RWPE2 (cell line): ENCODE data around the gene CTBP1.
A peak's percentile ranks its signal among the peaks of the same experiment; 100 is the strongest.

ENCODE experiments used
- ATAC-seq: fragments of 200-7000 bp; cut with Tn5 transposase; 3 replicates; pipeline ENCODE4 v1.9.1; 2021; ENCODE audit warnings: low read depth
- DNase-seq: peaks from one replicate; pipeline ENCODE4 v3.0.0-alpha.2; 2020; ENCODE audit warnings: low spot score
- H3K27ac ChIP-seq: fragments of 450-650 bp; 2 replicates; pipeline ENCODE4 v1.5.1; 2017; ENCODE audit warnings: mild to moderate bottlenecking; ENCODE audit not compliant: poor library complexity, severe bottlenecking
- H3K27me3 ChIP-seq: fragments of 250-450 bp; sonication (Bioruptor Pico); 2 replicates; pipeline ENCODE4 v1.5.1; 2021; ENCODE audit warnings: mild to moderate bottlenecking, moderate library complexity; ENCODE audit not compliant: insufficient read depth, poor library complexity, severe bottlenecking
- H3K36me3 ChIP-seq: fragments of 250-450 bp; sonication (Bioruptor Pico); 2 replicates; pipeline ENCODE4 v1.5.1; 2020; ENCODE audit warnings: low read depth, mild to moderate bottlenecking, moderate library complexity
- H3K4me1 ChIP-seq: fragments of 250-450 bp; sonication (Bioruptor Pico); 2 replicates; pipeline ENCODE4 v1.5.1; 2021; ENCODE audit warnings: mild to moderate bottlenecking, moderate library complexity; ENCODE audit not compliant: insufficient read depth, poor library complexity, severe bottlenecking
- H3K4me3 ChIP-seq: fragments of 250-450 bp; sonication (Bioruptor Pico); 2 replicates; pipeline ENCODE4 v1.5.1; 2021; ENCODE audit warnings: mild to moderate bottlenecking, moderate library complexity; ENCODE audit not compliant: severe bottlenecking
- H3K9me3 ChIP-seq: fragments of 250-450 bp; sonication (Bioruptor Pico); 2 replicates; pipeline ENCODE4 v1.5.1; 2021; ENCODE audit warnings: mild to moderate bottlenecking, moderate library complexity; ENCODE audit not compliant: severe bottlenecking
- CTCF ChIP-seq: fragments of 450-650 bp; IDR thresholded peaks from one replicate; pipeline ENCODE4 v1.5.1; 2017; ENCODE audit warnings: mild to moderate bottlenecking, moderate library complexity; ENCODE audit not compliant: poor library complexity, severe bottlenecking

The CTBP1 gene

DNA sequence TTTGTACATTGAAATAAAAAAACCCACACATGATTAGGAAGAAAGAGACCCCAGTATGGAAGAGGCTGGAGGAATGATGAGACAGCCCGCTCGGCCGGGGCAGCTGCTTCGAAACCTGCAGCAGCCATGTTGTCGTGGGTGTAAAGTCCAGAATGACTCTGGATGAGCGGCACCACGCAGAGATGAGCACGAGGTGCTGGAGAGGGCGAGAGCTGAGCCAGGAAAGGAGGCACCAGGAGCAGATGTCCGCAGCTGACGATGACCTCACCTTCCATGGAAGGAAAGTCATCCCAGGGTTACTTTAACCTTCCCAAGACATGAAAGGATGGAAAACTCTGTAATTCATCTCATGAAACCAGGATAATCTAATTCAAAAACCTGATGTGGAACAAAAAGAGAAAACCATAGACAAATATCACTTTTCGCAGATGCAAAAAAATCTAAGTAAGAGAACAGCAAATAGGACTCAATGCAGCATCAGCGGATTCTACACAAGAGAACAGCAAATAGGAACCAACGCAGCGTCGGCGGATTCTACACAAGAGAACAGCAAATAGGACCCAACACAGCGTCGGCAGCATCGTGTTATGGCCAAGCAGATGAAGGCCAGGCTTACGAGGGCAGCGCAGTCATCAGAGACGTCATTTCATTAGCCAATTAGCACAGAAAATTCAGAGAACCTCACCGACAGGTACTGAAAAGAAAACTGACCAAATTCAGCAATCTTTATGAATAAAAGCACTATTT, 50.7 kb downstream of the CTBP1 start:
- H3K4me3 ChIP-seq = no peak overlapping the region
- DNase-seq = no peak

DNA sequence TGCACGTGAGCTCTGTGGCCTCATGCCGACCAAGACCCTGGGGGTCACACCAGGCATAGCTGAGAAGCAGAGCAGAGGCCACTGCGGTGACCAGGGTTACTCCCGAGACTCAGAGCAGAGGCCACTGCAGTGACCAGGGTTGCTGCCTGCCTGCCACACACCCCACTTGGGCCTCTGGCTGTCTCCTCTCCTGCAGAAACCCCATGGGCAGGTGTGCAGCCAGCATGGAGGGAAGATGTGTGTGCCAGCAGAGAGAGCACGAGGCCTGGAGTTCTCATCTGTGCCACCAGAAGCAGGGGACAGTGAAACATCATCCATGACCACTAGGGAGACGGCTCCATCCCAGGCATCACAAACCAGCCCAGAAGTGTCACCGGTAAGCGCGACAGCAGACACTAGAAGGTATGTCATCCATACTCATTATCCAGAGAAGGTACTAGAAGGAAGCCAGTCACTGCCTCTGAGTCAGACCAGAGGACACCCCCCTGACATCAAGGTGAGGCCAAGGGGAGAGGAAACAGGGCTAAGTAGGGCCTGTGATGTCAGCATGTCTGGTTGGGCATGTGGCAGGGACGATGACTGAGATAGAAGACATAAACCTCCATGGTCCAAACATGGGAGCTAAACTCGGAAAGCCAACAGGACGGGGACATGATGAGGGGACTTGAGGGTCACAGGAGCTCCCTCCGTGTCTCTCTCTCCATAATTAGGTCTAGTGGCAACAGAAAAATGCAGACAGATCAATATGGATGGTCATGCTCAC, 52.3 kb downstream of the CTBP1 start:
- Histone ChIP-seq H3K9me3 (no peaks in the 10 kb centered on the region), H3K4me3 (no peak overlapping the region), H3K4me1 (peaks cover 11% of the 10 kb centered on the region), H3K27ac (no peak overlapping the region), H3K36me3 (no peaks in the 10 kb centered on the region), H3K27me3 (no peaks in the 10 kb centered on the region)
- DNase-seq (peak; percentile 57), ATAC-seq (no peak)
- TF ChIP-seq CTCF = no peak

More for the DNA sequence above, 50.7 kb downstream of the CTBP1 start:
- TF ChIP-seq CTCF = no peak
- ATAC-seq = no peak
- Histone ChIP-seq H3K9me3 (no peaks in the 10 kb centered on the region), H3K27me3 (no peaks in the 10 kb centered on the region), H3K4me1 (no peaks in the 10 kb centered on the region), H3K36me3 (no peaks in the 10 kb centered on the region), H3K27ac (no peak overlapping the region)

DNA sequence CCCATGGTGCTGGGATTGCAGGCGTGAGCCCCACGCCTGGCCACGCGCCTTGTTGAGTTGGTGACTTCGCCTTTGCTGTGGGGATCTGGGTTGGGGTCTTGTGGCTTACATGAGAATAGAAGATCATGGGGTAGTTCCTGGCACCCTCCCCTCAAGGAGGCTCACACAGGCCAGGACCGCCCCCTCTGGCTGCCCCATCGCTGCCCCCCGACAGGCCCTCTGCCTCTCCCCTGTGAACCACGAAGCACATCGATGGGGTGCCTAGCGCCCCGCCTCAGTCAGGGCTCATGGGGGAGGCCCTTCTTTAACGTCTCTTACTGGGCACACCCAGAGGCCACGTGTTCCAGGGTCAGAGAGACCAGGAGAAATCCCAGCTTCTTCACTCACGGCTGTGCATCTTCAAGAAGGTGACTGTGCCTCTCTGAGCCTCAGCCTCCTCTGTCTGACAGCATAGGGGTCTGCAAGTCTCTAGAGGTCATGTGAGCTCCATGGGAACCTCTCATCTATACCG, 53.0 kb downstream of the CTBP1 start:
- Histone ChIP-seq H3K36me3 (no peaks in the 10 kb centered on the region), H3K9me3 (no peaks in the 10 kb centered on the region), H3K27ac (no peak overlapping the region), H3K4me1 (peaks cover 14% of the 10 kb centered on the region), H3K27me3 (no peaks in the 10 kb centered on the region), H3K4me3 (no peak overlapping the region)
- no peak for TF ChIP-seq CTCF
- DNase-seq (peak; percentile 49), ATAC-seq (no peak)

DNA sequence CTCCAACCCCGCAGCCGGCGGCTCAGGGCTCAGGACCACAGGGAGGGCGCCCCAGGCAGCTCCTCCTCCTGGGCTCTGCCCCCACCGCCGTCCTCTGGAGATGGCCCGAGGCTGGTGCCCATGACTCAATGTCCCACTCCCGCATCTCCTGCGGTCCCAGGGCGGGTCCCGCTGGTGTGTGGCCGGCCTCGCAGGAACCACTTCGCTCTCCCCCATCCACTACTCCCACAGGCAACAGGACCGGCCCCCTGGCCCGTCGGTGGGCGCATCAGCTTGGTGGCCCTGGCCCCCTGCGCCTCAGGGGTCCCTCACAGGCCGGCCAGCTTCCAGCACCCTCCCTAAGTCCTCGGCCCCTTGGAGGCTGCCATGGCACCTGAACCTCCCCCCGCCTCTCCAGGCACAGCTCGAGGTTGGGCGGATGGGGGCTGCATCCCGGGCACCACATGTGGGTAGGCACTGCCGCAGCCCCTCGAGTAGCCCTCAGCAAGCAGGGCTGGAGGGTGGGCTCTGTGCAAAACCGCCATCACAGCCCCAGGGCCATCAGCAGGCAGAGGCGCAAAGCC, 53.7 kb downstream of the CTBP1 start:
- peaks cover 14% of the 10 kb centered on the region for H3K4me1 ChIP-seq
- H3K27ac ChIP-seq = no peak overlapping the region
- DNase-seq = peak; percentile 54
- H3K36me3 ChIP-seq = no peaks in the 10 kb centered on the region
- H3K4me3 ChIP-seq = no peak overlapping the region
- no peaks in the 10 kb centered on the region for H3K27me3 ChIP-seq
- TF ChIP-seq CTCF = no peak
- H3K9me3 ChIP-seq = no peaks in the 10 kb centered on the region
- no peak for ATAC-seq
